HepG2 (cell line): ENCODE measurements around the gene ERLEC1. TPM values are rescaled to one million over a fixed set of nuclear protein-coding genes. Genes with fewer than 3 reads are reported as not detected.

Experiments
- ATF7-NPFF ChIP-seq: sonication (generic); formaldehyde crosslinking; IDR thresholded peaks from 2 replicates; pipeline ENCODE4 v1.8.1; 2023; ENCODE audit warnings: mild to moderate bottlenecking, low read depth, missing genetic modification reagents, moderate library complexity
- CBX1 ChIP-seq: IDR thresholded peaks from one replicate; pipeline ENCODE4 v1.6.1; 2016; ENCODE audit warnings: antibody characterized with exemption, low read depth
- NR3C1 ChIP-seq: sonication (generic); formaldehyde crosslinking; IDR thresholded peaks from 2 replicates; pipeline ENCODE4 v1.4.0; 2020; ENCODE audit warnings: missing genetic modification reagents
- PAX8 ChIP-seq: sonication (generic); formaldehyde crosslinking; IDR thresholded peaks from 2 replicates; pipeline ENCODE4 v1.8.0; 2022; ENCODE audit warnings: mild to moderate bottlenecking, missing genetic modification reagents, borderline replicate concordance
- PLRG1 ChIP-seq: fragments of 450-650 bp; conservative IDR thresholded peaks from 2 replicates; pipeline ENCODE4 v1.6.1; 2016
- POLR2G ChIP-seq: fragments of 200-400 bp; formaldehyde crosslinking; IDR thresholded peaks from 2 replicates; pipeline ENCODE4 v1.6.1; 2018; ENCODE audit warnings: mild to moderate bottlenecking, low read depth, low read length, moderate library complexity
- SOX13 ChIP-seq, 3 experiments: fragments of 450-650 bp in 1 of 3; sonication (generic) in 1 of 3; formaldehyde crosslinking in 1 of 3; IDR thresholded peaks in 2 of 3; conservative IDR thresholded peaks in 1 of 3; 2 replicates each; pipeline versions ENCODE4 v1.5.0 to v1.6.1; 2016 to 2020; ENCODE audit warnings: antibody characterized with exemption in 1 of 3, mild to moderate bottlenecking in 1 of 3, missing compliant biosample characterization in 1 of 3, missing genetic modification reagents in 1 of 3, moderate library complexity in 1 of 3
- SYNCRIP ChIP-seq: fragments of 200-400 bp; formaldehyde crosslinking; IDR thresholded peaks from 2 replicates; pipeline ENCODE4 v1.6.1; 2018; ENCODE audit warnings: mild to moderate bottlenecking, low read depth, low read length; ENCODE audit not compliant: insufficient read depth
- WIZ ChIP-seq: sonication (generic); formaldehyde crosslinking; IDR thresholded peaks from 2 replicates; pipeline ENCODE4 v1.5.1; 2020; ENCODE audit warnings: mild to moderate bottlenecking, missing genetic modification reagents
- YEATS2 ChIP-seq: sonication (generic); formaldehyde crosslinking; IDR thresholded peaks from 2 replicates; pipeline ENCODE4 v1.4.0; 2020; ENCODE audit warnings: missing genetic modification reagents, borderline replicate concordance
- ZNF296 ChIP-seq: sonication (generic); formaldehyde crosslinking; conservative IDR thresholded peaks from 2 replicates; pipeline ENCODE4 v1.5.0; 2020; ENCODE audit warnings: mild to moderate bottlenecking, missing genetic modification reagents
- ZNF337 ChIP-seq: sonication (generic); formaldehyde crosslinking; IDR thresholded peaks from 2 replicates; pipeline ENCODE4 v1.5.1; 2020; ENCODE audit warnings: missing genetic modification reagents, low read depth, mild to moderate bottlenecking, borderline replicate concordance
- ZNF570 ChIP-seq: sonication (generic); formaldehyde crosslinking; IDR thresholded peaks from 2 replicates; pipeline ENCODE4 v1.4.0; 2020; ENCODE audit warnings: mild to moderate bottlenecking, missing genetic modification reagents, borderline replicate concordance
- ZNF776 ChIP-seq: sonication (generic); formaldehyde crosslinking; IDR thresholded peaks from 2 replicates; pipeline ENCODE4 v1.4.0; 2020; ENCODE audit warnings: mild to moderate bottlenecking, missing genetic modification reagents
- ZSCAN30 ChIP-seq: sonication (generic); formaldehyde crosslinking; IDR thresholded peaks from 2 replicates; pipeline ENCODE4 v1.5.0; 2020; ENCODE audit warnings: mild to moderate bottlenecking, missing genetic modification reagents
- polyA plus RNA-seq, 8 experiments: library from polyadenylated mRNA; depleted of rRNA in 3 of 8; stranded (reverse) in 7 of 8; unstranded in 1 of 8; fragments of >200 nt; fragmentation: Illumina TruSeq in 4 of 8; extraction: Trizol in 4 of 8; gene quantifications; 2 replicates each; pipeline versions ENCODE4 v1.2.1 to v1.2.3, GENCODE V29; 2011 to 2016; ENCODE audit warnings: low read depth in 4 of 8, missing spikeins in 1 of 8, mixed read lengths in 1 of 8; ENCODE audit not compliant: insufficient read depth in 1 of 8
- total RNA-seq, 5 experiments: library from RNA; depleted of rRNA; stranded (reverse); fragments of >200 nt; fragmentation: Illumina TruSeq; extraction: Trizol; gene quantifications; 2 replicates each; pipeline ENCODE4 v1.2.3, GENCODE V29; 2016; ENCODE audit warnings: low read depth in 1 of 5
- TF ChIP-seq, protein P1 (sequence below): sonication (generic); formaldehyde crosslinking; IDR thresholded peaks from 2 replicates; pipeline ENCODE4 v1.4.0; 2020; ENCODE audit warnings: missing genetic modification reagents, borderline replicate concordance
- TF ChIP-seq, protein P2 (sequence below): sonication (generic); formaldehyde crosslinking; IDR thresholded peaks from 2 replicates; pipeline ENCODE4 v1.5.1; 2020; ENCODE audit warnings: mild to moderate bottlenecking, missing genetic modification reagents
- TF ChIP-seq, protein P3 (sequence below): sonication (generic); formaldehyde crosslinking; IDR thresholded peaks from 2 replicates; pipeline ENCODE4 v1.5.0; 2020; ENCODE audit warnings: mild to moderate bottlenecking, missing genetic modification reagents, moderate library complexity

ERLEC1 gene
- total and polyA plus RNA-seq, 2 of the 13 experiments (the other 11 are each of a cell fraction or from before 2014, with no cell fraction given): 87.3 to 88.4 TPM

DNA sequence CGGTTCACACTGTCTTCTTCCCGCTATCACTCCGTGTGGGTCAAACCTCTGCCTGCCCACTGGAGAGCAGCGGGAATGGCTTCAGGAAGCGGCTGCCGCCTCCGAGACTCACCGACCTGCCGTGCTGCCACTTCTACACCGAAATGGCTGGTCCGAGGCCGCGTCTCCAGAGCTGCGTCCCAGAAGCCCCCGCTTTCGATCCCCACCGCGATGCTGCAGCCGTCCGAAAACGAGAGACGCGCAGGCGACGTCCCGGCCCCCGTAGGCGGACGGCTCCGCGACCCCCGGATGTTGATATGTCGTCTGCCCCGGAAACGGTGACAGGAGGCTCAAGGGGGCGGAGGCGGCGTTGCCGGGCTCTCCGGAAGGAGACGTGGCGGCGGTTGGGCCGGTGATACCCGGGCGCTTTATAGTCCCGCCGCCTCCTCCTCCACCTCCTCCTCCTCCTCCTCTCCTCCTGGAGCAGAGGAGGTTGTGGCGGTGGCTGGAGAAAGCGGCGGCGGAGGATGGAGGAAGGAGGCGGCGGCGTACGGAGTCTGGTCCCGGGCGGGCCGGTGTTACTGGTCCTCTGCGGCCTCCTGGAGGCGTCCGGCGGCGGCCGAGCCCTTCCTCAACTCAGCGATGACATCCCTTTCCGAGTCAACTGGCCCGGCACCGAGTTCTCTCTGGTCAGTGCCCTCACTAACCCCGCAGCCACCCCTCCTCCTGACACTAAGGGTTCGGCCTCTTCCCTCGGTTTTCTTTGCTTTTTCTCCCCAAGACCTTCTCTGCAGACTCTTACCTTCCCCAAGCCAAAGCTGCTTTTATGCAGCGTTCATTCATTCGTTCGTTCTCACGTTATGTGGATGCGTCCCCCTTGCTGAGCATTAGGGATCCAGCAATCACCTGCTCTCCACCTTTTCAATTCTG, at the start of gene ERLEC1, which contains the start of gene ASB3 (continued):
- TF ChIP-seq SOX13 (IDR thresholded peaks at IDR 0.05): no peak
- TF ChIP-seq SOX13 (CRISPR knock-in tag; conservative IDR thresholded peaks at IDR 0.05 in 1 of 2, IDR thresholded peaks at IDR 0.05 in 1 of 2): peak in 1 of 2 experiments; percentile 67; a peak in 1 of 4 replicates
- TF ChIP-seq, protein P1, sequence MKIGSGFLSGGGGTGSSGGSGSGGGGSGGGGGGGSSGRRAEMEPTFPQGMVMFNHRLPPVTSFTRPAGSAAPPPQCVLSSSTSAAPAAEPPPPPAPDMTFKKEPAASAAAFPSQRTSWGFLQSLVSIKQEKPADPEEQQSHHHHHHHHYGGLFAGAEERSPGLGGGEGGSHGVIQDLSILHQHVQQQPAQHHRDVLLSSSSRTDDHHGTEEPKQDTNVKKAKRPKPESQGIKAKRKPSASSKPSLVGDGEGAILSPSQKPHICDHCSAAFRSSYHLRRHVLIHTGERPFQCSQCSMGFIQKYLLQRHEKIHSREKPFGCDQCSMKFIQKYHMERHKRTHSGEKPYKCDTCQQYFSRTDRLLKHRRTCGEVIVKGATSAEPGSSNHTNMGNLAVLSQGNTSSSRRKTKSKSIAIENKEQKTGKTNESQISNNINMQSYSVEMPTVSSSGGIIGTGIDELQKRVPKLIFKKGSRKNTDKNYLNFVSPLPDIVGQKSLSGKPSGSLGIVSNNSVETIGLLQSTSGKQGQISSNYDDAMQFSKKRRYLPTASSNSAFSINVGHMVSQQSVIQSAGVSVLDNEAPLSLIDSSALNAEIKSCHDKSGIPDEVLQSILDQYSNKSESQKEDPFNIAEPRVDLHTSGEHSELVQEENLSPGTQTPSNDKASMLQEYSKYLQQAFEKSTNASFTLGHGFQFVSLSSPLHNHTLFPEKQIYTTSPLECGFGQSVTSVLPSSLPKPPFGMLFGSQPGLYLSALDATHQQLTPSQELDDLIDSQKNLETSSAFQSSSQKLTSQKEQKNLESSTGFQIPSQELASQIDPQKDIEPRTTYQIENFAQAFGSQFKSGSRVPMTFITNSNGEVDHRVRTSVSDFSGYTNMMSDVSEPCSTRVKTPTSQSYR (CRISPR knock-in tag): no peak; the same call in 1 of the 2 replicates
- TF ChIP-seq, protein P2, sequence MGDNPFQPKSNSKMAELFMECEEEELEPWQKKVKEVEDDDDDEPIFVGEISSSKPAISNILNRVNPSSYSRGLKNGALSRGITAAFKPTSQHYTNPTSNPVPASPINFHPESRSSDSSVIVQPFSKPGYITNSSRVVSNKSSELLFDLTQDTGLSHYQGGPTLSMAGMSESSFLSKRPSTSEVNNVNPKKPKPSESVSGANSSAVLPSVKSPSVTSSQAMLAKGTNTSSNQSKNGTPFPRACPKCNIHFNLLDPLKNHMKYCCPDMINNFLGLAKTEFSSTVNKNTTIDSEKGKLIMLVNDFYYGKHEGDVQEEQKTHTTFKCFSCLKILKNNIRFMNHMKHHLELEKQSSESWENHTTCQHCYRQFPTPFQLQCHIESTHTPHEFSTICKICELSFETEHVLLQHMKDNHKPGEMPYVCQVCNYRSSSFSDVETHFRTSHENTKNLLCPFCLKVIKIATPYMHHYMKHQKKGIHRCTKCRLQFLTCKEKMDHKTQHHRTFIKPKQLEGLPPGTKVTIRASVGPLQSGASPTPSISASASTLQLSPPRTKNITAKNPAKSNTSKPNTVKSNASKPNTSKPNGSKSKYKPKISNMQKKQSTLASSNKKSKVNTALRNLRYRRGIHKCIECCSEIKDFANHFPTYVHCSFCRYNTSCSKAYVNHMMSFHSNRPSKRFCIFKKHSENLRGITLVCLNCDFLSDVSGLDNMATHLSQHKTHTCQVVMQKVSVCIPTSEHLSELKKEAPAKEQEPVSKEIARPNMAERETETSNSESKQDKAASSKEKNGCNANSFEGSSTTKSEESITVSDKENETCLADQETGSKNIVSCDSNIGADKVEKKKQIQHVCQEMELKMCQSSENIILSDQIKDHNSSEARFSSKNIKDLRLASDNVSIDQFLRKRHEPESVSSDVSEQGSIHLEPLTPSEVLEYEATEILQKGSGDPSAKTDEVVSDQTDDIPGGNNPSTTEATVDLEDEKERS (CRISPR knock-in tag): peak; percentile 81
- no peak for TF ChIP-seq PLRG1
- no peak for TF ChIP-seq SYNCRIP
- TF ChIP-seq CBX1: peak; percentile 74
- TF ChIP-seq ZNF296: no peak; the same call in 1 of the 2 replicates
- no peak for TF ChIP-seq NR3C1 (CRISPR knock-in tag)
- TF ChIP-seq ZSCAN30: peak; percentile 94; the same call in 1 of the 2 replicates
- TF ChIP-seq PAX8 (CRISPR knock-in tag): peak; percentile 77
- TF ChIP-seq ZNF776 (CRISPR knock-in tag): peak; percentile 93
- peak; percentile 25; the same call in 1 of the 2 replicates for TF ChIP-seq WIZ (CRISPR knock-in tag)
- TF ChIP-seq ATF7-NPFF (CRISPR knock-in tag): peak; percentile 97
- TF ChIP-seq ZNF570 (CRISPR knock-in tag): 0 out of 2 replicates have a peak, but pooled peaks have one; percentile 50
- peak; percentile 99 for TF ChIP-seq YEATS2 (CRISPR knock-in tag)
- TF ChIP-seq ZNF337 (CRISPR knock-in tag): peak; percentile 70; the same call in 1 of the 2 replicates
- peak; percentile 95 for TF ChIP-seq POLR2G
- TF ChIP-seq, protein P3, sequence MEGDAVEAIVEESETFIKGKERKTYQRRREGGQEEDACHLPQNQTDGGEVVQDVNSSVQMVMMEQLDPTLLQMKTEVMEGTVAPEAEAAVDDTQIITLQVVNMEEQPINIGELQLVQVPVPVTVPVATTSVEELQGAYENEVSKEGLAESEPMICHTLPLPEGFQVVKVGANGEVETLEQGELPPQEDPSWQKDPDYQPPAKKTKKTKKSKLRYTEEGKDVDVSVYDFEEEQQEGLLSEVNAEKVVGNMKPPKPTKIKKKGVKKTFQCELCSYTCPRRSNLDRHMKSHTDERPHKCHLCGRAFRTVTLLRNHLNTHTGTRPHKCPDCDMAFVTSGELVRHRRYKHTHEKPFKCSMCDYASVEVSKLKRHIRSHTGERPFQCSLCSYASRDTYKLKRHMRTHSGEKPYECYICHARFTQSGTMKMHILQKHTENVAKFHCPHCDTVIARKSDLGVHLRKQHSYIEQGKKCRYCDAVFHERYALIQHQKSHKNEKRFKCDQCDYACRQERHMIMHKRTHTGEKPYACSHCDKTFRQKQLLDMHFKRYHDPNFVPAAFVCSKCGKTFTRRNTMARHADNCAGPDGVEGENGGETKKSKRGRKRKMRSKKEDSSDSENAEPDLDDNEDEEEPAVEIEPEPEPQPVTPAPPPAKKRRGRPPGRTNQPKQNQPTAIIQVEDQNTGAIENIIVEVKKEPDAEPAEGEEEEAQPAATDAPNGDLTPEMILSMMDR (CRISPR knock-in tag): peak; percentile 19
